ENCODE data around the gene MAGI1. TPM values are rescaled to one million over a fixed set of nuclear protein-coding genes. Genes with fewer than 3 reads are reported as not detected.

MAGI1 gene
- 108 TPM for total RNA-seq

DNA sequence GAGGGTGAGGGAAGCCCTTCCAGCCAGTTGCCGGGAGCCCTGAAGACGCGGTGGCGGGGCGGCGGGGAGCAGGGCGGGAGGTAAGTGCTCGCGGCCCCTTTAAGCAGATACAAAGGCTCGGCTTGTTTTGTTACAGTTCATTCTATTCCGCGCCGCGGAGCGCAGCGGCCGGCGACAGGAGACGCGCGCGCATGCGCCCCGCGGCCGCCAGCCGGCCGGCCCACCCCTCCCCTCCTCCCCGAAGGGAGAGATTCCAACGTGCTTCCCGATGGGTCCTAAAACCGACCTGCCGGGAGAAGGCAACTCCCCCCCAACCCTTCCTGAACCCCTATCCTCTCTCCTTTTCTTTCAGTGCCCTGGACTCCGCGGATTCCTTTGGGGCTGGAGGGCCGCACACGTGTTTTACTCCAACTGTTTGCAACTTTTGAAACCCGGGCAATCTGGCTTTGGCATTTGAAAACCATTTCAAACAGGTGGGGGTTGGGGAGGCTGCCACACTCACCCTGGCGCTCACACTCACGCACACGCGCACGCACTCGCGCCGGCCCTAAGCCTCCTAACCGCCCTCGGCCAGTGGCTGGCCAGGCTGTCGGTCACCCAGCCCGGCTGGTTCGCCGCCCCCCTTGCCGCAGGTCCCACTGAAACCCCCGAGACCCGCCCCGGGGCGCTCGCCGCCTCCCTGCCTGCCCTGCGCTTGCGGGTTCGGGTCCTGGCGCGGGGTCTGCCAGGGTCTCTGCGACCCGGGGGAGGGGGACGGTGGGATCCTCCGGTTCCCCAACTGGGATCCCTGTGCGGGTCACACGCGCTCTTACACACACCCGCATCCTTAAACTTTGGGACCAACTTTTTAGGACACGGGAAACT is at the start of gene MAGI1:
MAGI1 (minus strand) TSS at position 193 of the 864 bp plus-strand sequence. CDS start 610 bp downstream, outside the sequence.

Small RNAs within 50 kb of the gene (small RNA-seq; reads per million reads assigned to genes)
- not detected for gene RF00019

Other genes with a start within 250 kb of the MAGI1 start
- 23.8 TPM for gene SLC25A26, start 182.1 kb upstream of the MAGI1 start, total RNA-seq